ENCODE results near the gene MT4. TPM values are rescaled to one million over a fixed set of nuclear protein-coding genes. Genes with fewer than 3 reads are reported as not detected.

The MT4 gene
- polyA plus RNA-seq, 2 of the 4 experiments (the other 2 are of a cell fraction), result not detected

DNA sequence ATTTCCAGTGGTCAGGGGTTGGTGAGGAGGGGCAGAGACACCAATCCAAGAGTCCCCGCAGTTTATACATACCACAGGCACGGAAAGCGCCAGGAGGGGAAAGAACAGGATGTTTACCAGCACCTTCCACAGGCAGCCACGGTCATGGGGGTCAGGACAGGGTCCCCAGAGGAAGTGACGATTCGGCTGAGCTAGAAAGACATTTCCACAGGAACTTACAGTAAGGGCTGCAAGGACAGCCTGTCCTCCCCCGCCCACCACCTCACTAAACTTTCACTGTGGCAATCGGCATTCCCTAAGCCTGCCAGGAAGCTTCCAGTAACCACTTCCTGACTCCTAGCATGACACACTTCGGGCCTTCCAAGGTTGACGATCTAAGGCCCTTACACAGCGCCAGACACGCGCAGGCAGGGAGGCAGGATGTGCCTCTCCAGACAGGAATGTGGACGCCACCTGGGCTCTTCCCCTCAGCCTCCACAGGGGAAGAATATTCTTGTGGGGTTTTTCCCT, 42.3 kb downstream of the MT4 start (continued):
- TF ChIP-seq GATA3 (IDR thresholded peaks at IDR 0.05; ENCODE audit: borderline replicate concordance) (peak; percentile 5; the same call in 1 of the 2 replicates), HOXB13 (CRISPR knock-in tag; IDR thresholded peaks at IDR 0.05; ENCODE audit: low read depth) (no peak), JUN (IDR thresholded peaks at IDR 0.05) (peak in 1 of 2 experiments; percentile 10; a peak in 2 of 5 replicates), HMGXB4 (CRISPR knock-in tag; IDR thresholded peaks at IDR 0.05; ENCODE audit: borderline replicate concordance) (no peak)

GRCh38 chr16:56607675-56608042, 42.8 kb downstream of the MT4 start:
- ATAC-seq (no peak), FAIRE-seq (no peak), DNase-seq (ENCODE audit: low read depth in 1 of 2, low spot score in 1 of 2) (no peak)
- peak overlapping the region; percentile 81 for H3K4me2 ChIP-seq
- CTCF ChIA-PET, result interaction anchor here (0.7 to 19.7 kb wide), 8 partner anchors 9 to 275 kb away, joined by 3 to 340 read pairs (median 4); partner anchors contain the start of genes MT1A, MT1B and MT1F
- no peaks in the 10 kb centered on the region for H3K9me3 ChIP-seq
- WGBS (ENCODE audit: missing lambda C conversion rate), result 73% methylated on average over 2 of the region's 2 CpGs
- peak overlapping the region; percentile 93 to 96 for H3K27ac ChIP-seq
- H3K4me3 ChIP-seq, result peak overlapping the region; percentile 34
- POLR2A ChIA-PET, result interaction anchor here (1.0 to 10.8 kb wide), 8 partner anchors 14 to 199 kb away, joined by 3 to 185 read pairs (median 10); partner anchors contain the start of genes MT1F and MT1X
- TF ChIP-seq RNF2 (IDR thresholded peaks at IDR 0.05; ENCODE audit: borderline replicate concordance, low read depth) (no peak), HOXA7 (CRISPR knock-in tag; IDR thresholded peaks at IDR 0.05) (0 out of 2 replicates have a peak, but pooled peaks have one; percentile 37), E2F6 (IDR thresholded peaks at IDR 0.05; ENCODE audit: borderline replicate concordance, low read depth) (no peak), RCOR1 (IDR thresholded peaks at IDR 0.05; ENCODE audit: low read depth, low read length) (no peak), CHD2 (IDR thresholded peaks at IDR 0.05; ENCODE audit: low read length, partially characterized antibody) (no peak)
- peaks cover 66% of the 10 kb centered on the region for H3K4me1 ChIP-seq

DNA sequence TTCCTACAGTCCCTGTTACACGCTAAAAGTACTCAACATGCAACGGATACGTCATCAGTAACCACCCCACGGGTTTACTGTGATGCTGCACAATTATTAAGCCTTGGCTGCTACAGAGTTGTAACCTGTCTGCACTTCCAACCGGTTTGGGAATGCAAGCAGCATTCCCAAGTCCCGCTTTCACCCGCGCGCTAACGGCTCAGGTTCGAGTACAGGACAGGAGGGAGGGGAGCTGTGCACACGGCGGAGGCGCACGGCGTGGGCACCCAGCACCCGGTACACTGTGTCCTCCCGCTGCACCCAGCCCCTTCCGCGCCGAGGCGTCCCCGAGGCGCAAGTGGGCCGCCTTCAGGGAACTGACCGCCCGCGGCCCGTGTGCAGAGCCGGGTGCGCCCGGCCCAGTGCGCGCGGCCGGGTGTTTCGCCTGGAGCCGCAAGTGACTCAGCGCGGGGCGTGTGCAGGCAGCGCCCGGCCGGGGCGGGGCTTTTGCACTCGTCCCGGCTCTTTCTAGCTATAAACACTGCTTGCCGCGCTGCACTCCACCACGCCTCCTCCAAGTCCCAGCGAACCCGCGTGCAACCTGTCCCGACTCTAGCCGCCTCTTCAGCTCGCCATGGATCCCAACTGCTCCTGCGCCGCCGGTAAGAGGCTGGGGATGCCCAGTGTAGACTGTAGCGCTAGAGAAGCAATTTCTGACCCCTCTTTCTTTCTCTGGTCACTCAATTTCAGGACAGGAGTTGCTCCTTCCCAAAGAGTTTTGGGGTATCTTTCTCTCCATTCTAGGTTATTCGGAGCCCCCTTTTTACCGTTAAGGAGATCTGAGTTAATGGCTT, 43.4 kb downstream of the MT4 start, which contains the start of gene MT2A:
MT2A (plus strand) TSS at position 542 of the 833 bp plus-strand sequence; CDS start at position 614, 72 bp downstream.
- Histone ChIP-seq H3K4me3 (peak within 1 kb of the TSS; percentile 61), H3K4me2 (peak within 1 kb of the TSS; percentile 81), H3K9me3 (no peaks in the 10 kb centered on the region), H3K4me1 (peaks cover 66% of the 10 kb centered on the region), H3K27ac (peak within 1 kb of the TSS; percentile 93 to 96)
- CTCF ChIA-PET, result interaction anchor here (0.7 to 19.7 kb wide), 9 partner anchors 10 to 181 kb away, joined by 3 to 340 read pairs (median 4); partner anchors contain the start of genes MT1A, MT1B and MT1F
- FAIRE-seq, result no peak
- POLR2A ChIA-PET, result interaction anchor here (0.5 to 10.8 kb wide), 21 partner anchors 10 to 206 kb away, joined by 3 to 185 read pairs (median 4); partner anchors contain the start of genes MT1F, MT1X, NUDT21 and OGFOD1
- ATAC-seq, result peak; percentile 67 to 83
- peak; percentile 92 to 97 for DNase-seq (ENCODE audit: low read depth in 1 of 2, low spot score in 1 of 2)
- 4% methylated on average over 53 of the region's 62 CpGs for WGBS (ENCODE audit: missing lambda C conversion rate)
- TF ChIP-seq KDM1A (IDR thresholded peaks at IDR 0.05; ENCODE audit: low read depth) (0 out of 2 replicates have a peak, but pooled peaks have one; percentile 5), JUN (IDR thresholded peaks at IDR 0.05) (peak; percentile 86 to 94), HOXB13 (CRISPR knock-in tag; IDR thresholded peaks at IDR 0.05; ENCODE audit: low read depth) (0 out of 2 replicates have a peak, but pooled peaks have one; percentile 14), BHLHE40 (IDR thresholded peaks at IDR 0.05; ENCODE audit: low read depth, low read length) (no peak), POLR2A (IDR thresholded peaks at IDR 0.05; ENCODE audit: low read length) (peak; percentile 66), NPAS2 (CRISPR knock-in tag; IDR thresholded peaks at IDR 0.05; ENCODE audit: borderline replicate concordance) (no peak), RAD21 (conservative IDR thresholded peaks at IDR 0.05 in 1 of 2, IDR thresholded peaks at IDR 0.05 in 1 of 2) (peak in 1 of 2 experiments; percentile 26; a peak in 1 of 5 replicates), HES2 (IDR thresholded peaks at IDR 0.05) (no peak), FOSL2 (IDR thresholded peaks at IDR 0.05) (peak; percentile 74), FOSL2 (CRISPR knock-in tag; IDR thresholded peaks at IDR 0.05) (peak; percentile 96), POLR2AphosphoS2 (conservative IDR thresholded peaks at IDR 0.05; ENCODE audit: low read length) (no peak), MAFK (IDR thresholded peaks at IDR 0.05; ENCODE audit: partially characterized antibody) (no peak), TFCP2L1 (CRISPR knock-in tag; IDR thresholded peaks at IDR 0.05) (no peak), REST (IDR thresholded peaks at IDR 0.05) (no peak), GATA3 (IDR thresholded peaks at IDR 0.05; ENCODE audit: borderline replicate concordance) (0 out of 2 replicates have a peak, but pooled peaks have one; percentile 10), USF2 (IDR thresholded peaks at IDR 0.05) (no peak)
- TF ChIP-seq, protein P1, sequence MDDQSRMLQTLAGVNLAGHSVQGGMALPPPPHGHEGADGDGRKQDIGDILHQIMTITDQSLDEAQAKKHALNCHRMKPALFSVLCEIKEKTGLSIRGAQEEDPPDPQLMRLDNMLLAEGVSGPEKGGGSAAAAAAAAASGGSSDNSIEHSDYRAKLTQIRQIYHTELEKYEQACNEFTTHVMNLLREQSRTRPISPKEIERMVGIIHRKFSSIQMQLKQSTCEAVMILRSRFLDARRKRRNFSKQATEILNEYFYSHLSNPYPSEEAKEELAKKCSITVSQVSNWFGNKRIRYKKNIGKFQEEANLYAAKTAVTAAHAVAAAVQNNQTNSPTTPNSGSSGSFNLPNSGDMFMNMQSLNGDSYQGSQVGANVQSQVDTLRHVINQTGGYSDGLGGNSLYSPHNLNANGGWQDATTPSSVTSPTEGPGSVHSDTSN (IDR thresholded peaks at IDR 0.05), result peak; percentile 31; the same call in 1 of the 2 replicates

Data from A549 (cell line).